NCI-H128 (cell line): ENCODE data around the gene SLC39A11.
"Not testable (repeated sequence)": the region's sequence is repeated elsewhere in the genome, so short reads cannot be mapped to it uniquely, and the experiment has no call there.

ENCODE experiments used
- DNase-seq: peaks from one replicate; lab custom pipeline; 2025; ENCODE audit not compliant: unreplicated experiment; lab: John Stamatoyannopoulos, UW

Gene SLC39A11

GRCh38 chr17:72846399-72846798 lies 246.1 kb downstream of the SLC39A11 start:
- no peak for DNase-seq

DNA sequence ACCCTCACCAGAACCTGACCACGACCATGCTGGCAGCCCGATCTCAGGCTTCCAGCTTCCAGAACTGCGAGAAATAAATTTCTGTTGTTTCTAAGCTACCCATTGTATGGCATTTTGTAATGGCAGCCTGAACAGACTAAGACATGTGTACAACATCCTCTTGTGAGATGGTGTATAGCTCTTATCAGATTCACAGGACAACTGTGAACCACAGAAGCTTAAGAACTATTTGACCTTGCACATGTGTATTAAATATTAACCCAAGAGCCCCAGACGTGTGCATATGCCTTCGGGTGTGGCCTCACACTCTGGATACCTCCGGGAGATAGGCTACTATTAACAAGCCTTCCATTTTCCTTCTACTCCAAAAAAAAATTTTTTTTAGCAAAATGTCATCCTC lies 248.9 kb downstream of the SLC39A11 start:
- no peak for DNase-seq

- DNase-seq = no peak
Measured at GRCh38 chr17:72840019-72840418, 252.5 kb downstream of the SLC39A11 start.

GRCh38 chr17:72839131-72839725 lies 253.3 kb downstream of the SLC39A11 start:
- no peak for DNase-seq

DNA sequence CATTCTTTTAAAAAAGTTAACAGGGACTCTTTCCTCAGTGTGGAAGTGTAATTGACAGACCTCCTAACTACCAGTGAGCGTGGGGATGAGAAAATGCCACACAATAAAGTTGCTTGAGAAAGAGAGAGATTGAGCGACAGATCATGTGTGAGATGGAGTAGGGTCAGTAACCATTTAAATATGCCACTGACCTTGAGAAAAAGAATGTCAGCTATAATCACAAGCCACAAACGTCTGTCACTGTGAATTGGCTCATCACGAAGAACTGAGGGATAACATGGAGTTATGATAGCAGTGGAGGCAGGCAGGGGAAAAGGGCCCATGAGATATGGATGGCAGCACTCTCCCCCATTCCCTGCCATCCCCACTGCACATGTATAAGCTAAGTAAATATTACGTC lies 253.9 kb downstream of the SLC39A11 start:
- no peak for DNase-seq

GRCh38 chr17:72838068-72838467 lies 254.4 kb downstream of the SLC39A11 start:
- no peak for DNase-seq

DNA sequence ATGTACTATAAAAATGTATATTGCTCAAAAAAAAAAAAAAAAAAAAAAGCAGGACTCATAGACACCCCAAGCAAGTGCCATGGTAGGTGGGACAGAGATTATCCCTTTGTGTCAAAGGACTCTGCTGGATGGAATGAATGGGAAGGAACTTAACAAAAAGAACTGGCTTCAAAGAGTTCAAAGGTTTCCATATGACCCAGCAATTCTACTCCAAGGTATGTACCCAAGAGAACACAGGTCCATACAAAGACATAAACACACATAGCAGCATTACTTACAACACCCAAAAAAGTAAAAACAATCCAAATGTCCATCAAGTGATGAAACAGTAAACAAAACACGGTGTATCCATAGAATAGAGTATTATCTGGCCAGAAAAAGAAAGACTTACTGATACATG lies 255.2 kb downstream of the SLC39A11 start:
- no peak for DNase-seq

- DNase-seq = no peak
Measured at GRCh38 chr17:72833128-72833765, 259.2 kb downstream of the SLC39A11 start.

DNA sequence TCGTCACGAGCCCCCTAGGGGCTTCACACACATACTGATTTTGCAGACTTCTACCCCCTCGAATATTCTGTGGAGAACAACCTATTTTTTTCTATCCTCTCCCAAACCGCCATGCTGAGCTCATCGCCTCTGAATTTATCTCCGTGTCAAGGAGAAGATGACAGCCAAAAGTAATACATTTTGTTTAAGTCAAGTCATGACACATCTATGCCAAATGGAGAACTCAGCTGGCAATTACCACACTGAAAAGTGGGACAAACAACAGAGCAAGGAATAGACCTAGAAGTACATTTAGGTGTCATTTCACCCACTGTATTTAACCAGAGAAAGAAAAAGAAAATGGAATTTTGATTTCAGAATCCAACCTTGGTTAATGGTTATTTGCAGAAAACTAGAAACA lies 260.2 kb downstream of the SLC39A11 start:
- DNase-seq = no peak

- no peak for DNase-seq
Measured at GRCh38 chr17:72829883-72830282, 262.6 kb downstream of the SLC39A11 start.

GRCh38 chr17:72826602-72827001 lies 265.9 kb downstream of the SLC39A11 start:
- no peak for DNase-seq

- DNase-seq = not testable (repeated sequence)
Measured at GRCh38 chr17:72826059-72826458, 266.4 kb downstream of the SLC39A11 start.

DNA sequence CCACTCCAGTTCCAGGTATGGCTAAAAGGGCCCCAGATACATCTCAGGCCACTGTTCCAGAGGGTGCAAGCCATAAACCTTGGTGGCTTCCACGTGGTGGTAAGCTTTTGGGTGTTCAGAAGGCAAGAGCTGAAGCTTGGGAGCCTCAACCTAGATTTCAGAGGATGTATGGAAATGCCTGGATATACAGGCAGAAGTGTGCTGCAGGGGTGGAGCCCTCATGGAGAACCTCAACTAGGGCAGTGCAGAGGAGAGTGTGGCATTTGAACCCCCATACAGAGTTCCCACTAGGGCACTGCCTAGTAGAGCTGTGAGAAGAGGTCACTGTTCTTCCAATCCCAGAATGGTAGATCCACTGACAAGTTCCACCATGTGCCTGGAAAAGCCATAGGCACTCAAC lies 267.3 kb downstream of the SLC39A11 start:
- DNase-seq = no peak

DNA sequence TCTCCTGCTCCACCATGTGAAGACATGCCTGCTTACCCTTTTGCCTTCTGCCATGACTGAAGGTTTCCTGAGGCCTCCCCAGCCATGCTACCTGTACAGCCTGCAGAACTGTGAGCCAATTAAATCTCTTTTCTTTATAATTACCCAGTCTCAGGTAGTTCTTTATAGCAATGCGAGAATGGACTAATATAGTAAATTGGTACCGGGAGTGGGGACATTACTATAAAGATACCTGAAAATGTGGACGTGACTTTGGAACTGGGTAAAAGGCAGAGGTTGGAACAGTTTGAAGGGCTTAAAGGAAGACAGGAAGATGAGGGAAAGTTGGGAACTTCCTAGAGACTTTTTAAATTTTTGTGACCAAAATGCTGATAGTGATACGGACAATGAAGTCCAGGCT lies 268.2 kb downstream of the SLC39A11 start:
- DNase-seq = not testable (repeated sequence)

- DNase-seq = no peak
Measured at GRCh38 chr17:72822358-72823023, 270.0 kb downstream of the SLC39A11 start.

DNA sequence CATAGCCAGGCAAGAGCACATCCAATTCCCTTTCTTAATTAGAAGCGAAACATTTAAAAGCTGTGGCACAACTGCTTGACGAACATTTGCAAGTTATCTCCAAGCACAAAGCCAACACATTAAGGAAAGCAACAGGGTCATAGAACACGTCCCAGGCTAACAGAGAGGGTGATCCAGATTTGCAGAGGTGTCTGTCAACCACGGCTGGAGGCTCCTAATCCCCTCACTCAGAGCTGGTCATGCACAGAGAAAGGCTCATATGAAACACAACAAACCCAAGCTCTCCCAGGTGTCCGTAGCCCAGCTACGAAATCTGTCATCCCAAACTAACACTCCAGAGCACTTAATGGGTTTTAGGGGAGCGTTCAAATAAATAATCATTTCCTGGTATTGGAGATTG lies 276.1 kb downstream of the SLC39A11 start:
- DNase-seq = no peak

- DNase-seq = no peak
Measured at GRCh38 chr17:72813481-72813880, 279.0 kb downstream of the SLC39A11 start.

- no peak for DNase-seq
Measured at GRCh38 chr17:72812823-72813222, 279.7 kb downstream of the SLC39A11 start.

DNA sequence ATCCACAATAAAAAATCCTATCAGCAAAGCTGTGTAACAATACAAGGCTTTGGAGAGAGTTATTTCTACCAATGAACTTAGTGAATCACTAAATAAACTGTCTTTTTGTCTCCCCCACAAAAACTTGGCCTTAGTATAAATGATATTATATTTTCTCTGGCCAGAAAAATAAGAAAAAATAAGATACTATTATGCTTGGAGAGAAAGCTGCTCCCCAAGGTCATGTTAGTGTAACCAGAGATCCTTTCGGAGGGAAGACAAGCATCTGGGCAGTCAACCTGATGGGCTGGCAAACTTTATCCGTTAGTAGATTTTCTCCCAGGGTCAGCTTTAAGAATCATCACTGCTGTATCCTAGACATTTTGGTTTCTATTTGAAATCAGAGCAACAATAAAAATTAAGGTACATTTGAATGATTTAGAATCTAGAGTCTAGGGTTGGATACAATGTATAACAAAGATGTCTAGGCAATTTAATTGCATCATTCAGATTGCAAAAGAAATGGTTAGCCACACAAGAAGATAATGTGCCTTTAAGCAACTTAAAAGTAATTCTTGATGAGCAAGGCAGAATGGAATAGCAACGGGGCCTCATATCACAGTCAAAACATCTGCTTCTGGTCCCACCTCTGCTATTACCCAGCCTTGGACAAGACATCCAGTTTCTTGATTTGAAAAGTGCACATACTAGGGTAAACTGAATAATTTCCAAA lies 280.4 kb downstream of the SLC39A11 start:
- DNase-seq = no peak

DNA sequence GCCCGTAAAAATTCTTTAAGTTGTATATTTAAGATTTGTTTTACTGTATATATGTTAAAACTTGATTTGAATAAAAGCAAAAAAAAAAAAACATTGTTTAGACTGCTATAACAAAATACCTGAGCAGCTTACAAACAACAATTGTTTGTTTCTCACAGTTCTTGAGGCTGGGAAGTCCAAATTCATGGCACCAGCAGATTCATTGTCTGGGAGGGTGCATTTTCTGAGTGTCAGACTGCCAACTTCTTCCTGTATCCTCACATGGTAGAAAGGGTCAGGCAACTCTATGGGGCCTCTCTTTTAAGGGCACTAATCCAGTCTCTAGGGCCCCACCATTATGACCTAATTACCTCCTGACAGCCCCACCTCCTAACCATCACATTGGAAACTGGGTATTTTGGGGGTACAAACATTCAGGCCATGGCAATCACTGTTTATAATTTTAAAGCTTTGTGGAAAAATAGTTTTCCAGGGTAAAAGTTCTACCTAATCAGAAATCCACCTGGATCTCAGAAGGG lies 281.4 kb downstream of the SLC39A11 start:
- DNase-seq = no peak

DNA sequence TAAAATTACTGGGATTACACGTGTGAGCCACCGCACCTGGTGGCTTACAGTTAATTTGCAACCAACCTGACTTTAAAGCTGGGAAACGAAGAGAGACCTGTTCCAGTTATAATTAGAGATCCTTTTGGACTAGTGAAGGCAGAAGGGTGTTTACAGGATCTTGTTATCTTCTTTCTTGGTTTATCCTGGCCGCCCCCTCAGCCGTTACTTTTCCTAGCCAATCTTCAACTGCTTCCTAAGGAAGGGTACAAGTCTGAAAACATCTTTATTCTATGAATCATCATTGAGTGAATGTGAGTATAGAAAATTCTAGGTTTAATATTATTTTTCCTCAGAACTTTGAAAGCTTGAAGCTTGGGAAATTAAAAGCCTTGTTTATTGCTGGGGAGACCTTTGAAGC lies 286.5 kb downstream of the SLC39A11 start:
- no peak for DNase-seq
